ENCODE data around the gene TFAP2B. TPM values are rescaled to one million over a fixed set of nuclear protein-coding genes. Genes with fewer than 3 reads are reported as not detected.

The TFAP2B gene
- total and polyA plus RNA-seq, 4 donors, result 0.02 TPM; not detected in 3

DNA sequence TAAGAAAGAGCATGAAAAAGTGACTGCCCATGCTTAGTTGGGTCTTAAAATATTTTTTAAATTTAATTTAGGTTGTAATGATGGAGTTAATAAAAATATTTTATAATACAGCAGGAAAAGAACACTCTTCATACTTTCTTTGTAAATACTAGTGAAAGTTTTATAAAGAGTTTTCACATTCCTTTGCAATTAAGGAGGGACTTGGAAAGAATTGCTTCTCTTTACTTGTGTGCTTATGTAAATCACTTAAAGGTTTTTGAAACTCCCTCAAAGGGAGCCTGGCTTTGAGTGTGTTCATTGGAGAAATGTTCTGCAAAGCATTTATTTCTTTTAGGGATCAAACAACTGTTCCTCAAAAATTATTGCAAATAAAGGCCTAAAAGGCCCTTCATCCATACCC, 11.6 kb upstream of the TFAP2B start:
- TF ChIP-seq, protein P1, sequence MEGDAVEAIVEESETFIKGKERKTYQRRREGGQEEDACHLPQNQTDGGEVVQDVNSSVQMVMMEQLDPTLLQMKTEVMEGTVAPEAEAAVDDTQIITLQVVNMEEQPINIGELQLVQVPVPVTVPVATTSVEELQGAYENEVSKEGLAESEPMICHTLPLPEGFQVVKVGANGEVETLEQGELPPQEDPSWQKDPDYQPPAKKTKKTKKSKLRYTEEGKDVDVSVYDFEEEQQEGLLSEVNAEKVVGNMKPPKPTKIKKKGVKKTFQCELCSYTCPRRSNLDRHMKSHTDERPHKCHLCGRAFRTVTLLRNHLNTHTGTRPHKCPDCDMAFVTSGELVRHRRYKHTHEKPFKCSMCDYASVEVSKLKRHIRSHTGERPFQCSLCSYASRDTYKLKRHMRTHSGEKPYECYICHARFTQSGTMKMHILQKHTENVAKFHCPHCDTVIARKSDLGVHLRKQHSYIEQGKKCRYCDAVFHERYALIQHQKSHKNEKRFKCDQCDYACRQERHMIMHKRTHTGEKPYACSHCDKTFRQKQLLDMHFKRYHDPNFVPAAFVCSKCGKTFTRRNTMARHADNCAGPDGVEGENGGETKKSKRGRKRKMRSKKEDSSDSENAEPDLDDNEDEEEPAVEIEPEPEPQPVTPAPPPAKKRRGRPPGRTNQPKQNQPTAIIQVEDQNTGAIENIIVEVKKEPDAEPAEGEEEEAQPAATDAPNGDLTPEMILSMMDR (IDR thresholded peaks at IDR 0.05; ENCODE audit: control extremely low read depth, extremely low read depth), result no peak
- H3K36me3 ChIP-seq (ENCODE audit: control insufficient read depth in 4 of 4, insufficient read depth in 4 of 4, low read length in 4 of 4), result no peaks in the 10 kb centered on the region
- H3K27ac ChIP-seq (ENCODE audit: low read depth in 1 of 2, low read length in 1 of 2), result no peak overlapping the region
- peak in 2 of 3 donors; percentile 20 to 46 for DNase-seq
- H3K9ac ChIP-seq (ENCODE audit: insufficient read depth in 1 of 2, low read length in 2 of 2), result no peak overlapping the region
- no peak overlapping the region for H3K4me3 ChIP-seq
- H3K27me3 ChIP-seq (ENCODE audit: control insufficient read depth in 3 of 3, insufficient read depth in 3 of 3, low read length in 2 of 3), result no peaks in the 10 kb centered on the region
- no peak for ATAC-seq (ENCODE audit: insufficient read depth, low FRiP score)
- no peaks in the 10 kb centered on the region for H3K9me3 ChIP-seq (ENCODE audit: control insufficient read depth in 4 of 4, insufficient read depth in 3 of 4, low read length in 3 of 4)
- peaks cover 0 to 4% (median 0%) of the 10 kb centered on the region in 5 donors for H3K4me1 ChIP-seq (ENCODE audit: control insufficient read depth in 5 of 5, insufficient read depth in 5 of 5, low read length in 5 of 5)

DNA sequence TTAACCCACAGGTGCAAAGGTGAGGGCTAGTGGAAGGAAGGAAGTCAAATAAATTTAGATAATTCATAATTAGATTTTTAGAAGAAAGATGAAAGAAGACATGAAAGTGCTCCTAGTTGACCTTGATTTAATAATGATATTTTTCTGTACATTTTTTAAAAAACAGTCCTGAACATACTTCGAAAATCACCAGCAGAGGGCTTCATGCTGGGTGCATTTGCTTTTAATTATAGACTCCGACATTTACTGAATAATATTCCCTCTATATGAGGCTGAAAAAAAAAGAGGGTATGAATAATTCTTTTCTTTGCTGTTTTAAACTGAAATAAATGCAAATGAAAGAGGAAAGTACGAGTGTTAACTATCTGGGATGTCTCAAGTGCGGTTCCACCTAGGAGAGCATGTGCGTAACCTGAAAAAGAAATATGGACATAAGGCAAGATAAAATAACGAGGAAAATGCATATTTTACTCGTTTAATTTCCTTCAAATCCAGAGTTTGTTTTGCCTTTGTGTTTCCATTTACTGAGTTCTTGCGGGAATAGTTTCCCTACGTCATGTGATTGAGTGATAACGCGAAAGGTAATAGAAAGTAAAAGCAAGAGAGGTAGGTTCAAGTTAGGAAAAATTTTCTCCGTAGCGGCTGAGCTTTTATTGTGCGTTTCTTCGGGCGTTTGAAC, 3.1 kb upstream of the TFAP2B start:
- TF ChIP-seq, protein P1 (IDR thresholded peaks at IDR 0.05; ENCODE audit: control extremely low read depth, extremely low read depth), result no peak
- WGBS, 2 donors, result 4% methylated on average over 16 of the region's 16 CpGs
- peak overlapping the region in 1 of 2 donors; percentile 4 for H3K9ac ChIP-seq (ENCODE audit: insufficient read depth in 1 of 2, low read length in 2 of 2)
- peak in 1 of 3 donors; percentile 33 for DNase-seq
- H3K27me3 ChIP-seq (ENCODE audit: control insufficient read depth in 3 of 3, insufficient read depth in 3 of 3, low read length in 2 of 3), result peaks cover 0 to 53% (median 43%) of the 10 kb centered on the region in 3 donors
- no peaks in the 10 kb centered on the region for H3K9me3 ChIP-seq (ENCODE audit: control insufficient read depth in 4 of 4, insufficient read depth in 3 of 4, low read length in 3 of 4)
- H3K4me1 ChIP-seq (ENCODE audit: control insufficient read depth in 5 of 5, insufficient read depth in 5 of 5, low read length in 5 of 5), result peaks cover 0 to 8% (median 2%) of the 10 kb centered on the region in 5 donors
- no peak overlapping the region for H3K4me3 ChIP-seq
- no peak overlapping the region for H3K27ac ChIP-seq (ENCODE audit: low read depth in 1 of 2, low read length in 1 of 2)
- H3K36me3 ChIP-seq (ENCODE audit: control insufficient read depth in 4 of 4, insufficient read depth in 4 of 4, low read length in 4 of 4), result no peaks in the 10 kb centered on the region
- no peak for ATAC-seq (ENCODE audit: insufficient read depth, low FRiP score)

DNA sequence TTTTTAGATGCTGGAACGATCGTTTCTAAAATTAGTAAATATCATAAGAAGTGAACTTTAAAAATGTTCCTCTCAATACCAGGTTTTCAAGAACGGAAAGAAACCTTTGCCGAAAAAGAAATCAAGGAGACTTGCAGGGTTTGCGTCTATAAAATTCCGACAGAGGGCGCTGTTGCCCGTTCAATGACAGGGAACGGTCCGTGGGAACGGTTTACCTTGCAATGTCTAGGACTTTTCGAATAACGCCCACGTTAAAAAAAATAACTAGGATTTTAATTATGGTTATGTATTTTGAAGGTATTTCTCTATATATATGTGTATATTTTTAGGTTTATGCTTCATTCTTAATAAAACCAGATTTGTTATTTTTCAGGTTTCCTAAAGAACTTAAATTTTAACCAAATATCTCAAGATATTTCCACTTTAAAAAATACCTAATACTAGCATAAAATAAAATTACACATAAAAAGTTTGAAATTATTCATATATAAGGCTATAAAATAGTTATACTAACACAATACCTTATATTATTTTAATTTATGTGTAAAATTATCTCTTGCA, 2.5 kb upstream of the TFAP2B start:
- peak; percentile 76 to 86 (median 84) for DNase-seq
- 0 to 1% methylated on average over 14 of the region's 14 CpGs for WGBS, 2 donors
- H3K4me3 ChIP-seq, result no peak overlapping the region
- TF ChIP-seq, protein P1 (IDR thresholded peaks at IDR 0.05; ENCODE audit: control extremely low read depth, extremely low read depth), result peak; percentile 50
- peaks cover 0 to 59% (median 50%) of the 10 kb centered on the region in 3 donors for H3K27me3 ChIP-seq (ENCODE audit: control insufficient read depth in 3 of 3, insufficient read depth in 3 of 3, low read length in 2 of 3)
- H3K9ac ChIP-seq (ENCODE audit: insufficient read depth in 1 of 2, low read length in 2 of 2), result peak overlapping the region in 1 of 2 donors; percentile 4
- peak; percentile 65 for ATAC-seq (ENCODE audit: insufficient read depth, low FRiP score)
- peaks cover 0 to 10% (median 2%) of the 10 kb centered on the region in 5 donors for H3K4me1 ChIP-seq (ENCODE audit: control insufficient read depth in 5 of 5, insufficient read depth in 5 of 5, low read length in 5 of 5)
- no peaks in the 10 kb centered on the region for H3K9me3 ChIP-seq (ENCODE audit: control insufficient read depth in 4 of 4, insufficient read depth in 3 of 4, low read length in 3 of 4)
- no peak overlapping the region for H3K27ac ChIP-seq (ENCODE audit: low read depth in 1 of 2, low read length in 1 of 2)
- no peaks in the 10 kb centered on the region for H3K36me3 ChIP-seq (ENCODE audit: control insufficient read depth in 4 of 4, insufficient read depth in 4 of 4, low read length in 4 of 4)
